Upper lobe of left lung (tissue), 4 donors: ENCODE data around the gene ANO5.

Experiments used
- POLR2A ChIP-seq, 4 donors: fragments of 450-650 bp; IDR thresholded peaks; one replicate each; pipeline ENCODE4 v1.5.1; 2016 to 2017; ENCODE audit warnings: antibody characterized with exemption in 4 of 4, mild to moderate bottlenecking in 2 of 4
- TF ChIP-seq, protein P1 (sequence below), 6 experiments: fragments of 450-650 bp in 4 of 6; fragments of 200-600 bp in 2 of 6; sonication (generic) in 2 of 6; IDR thresholded peaks; one replicate each; pipeline ENCODE4 v1.5.1; 2016 to 2019; ENCODE audit warnings: antibody characterized with exemption in 6 of 6

DNA sequence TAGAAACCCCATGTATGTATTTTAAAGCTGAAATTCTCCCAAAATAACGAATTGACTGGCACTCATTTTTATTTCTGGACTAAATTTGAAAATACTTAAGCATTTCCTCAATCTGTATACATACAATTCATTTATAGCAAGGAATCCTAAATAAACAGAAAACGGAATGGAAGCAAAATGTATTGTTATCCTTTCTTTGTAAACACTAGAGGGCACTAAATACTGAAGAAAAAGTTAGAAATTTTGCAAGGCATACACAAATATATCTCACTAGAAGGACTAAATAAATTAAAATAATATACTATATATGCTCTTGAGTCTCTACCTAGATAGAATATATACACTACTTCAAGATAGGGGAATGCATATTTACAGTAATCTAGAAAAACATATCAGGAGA lies 23.1 kb upstream of the ANO5 start:
- TF ChIP-seq, protein P1, sequence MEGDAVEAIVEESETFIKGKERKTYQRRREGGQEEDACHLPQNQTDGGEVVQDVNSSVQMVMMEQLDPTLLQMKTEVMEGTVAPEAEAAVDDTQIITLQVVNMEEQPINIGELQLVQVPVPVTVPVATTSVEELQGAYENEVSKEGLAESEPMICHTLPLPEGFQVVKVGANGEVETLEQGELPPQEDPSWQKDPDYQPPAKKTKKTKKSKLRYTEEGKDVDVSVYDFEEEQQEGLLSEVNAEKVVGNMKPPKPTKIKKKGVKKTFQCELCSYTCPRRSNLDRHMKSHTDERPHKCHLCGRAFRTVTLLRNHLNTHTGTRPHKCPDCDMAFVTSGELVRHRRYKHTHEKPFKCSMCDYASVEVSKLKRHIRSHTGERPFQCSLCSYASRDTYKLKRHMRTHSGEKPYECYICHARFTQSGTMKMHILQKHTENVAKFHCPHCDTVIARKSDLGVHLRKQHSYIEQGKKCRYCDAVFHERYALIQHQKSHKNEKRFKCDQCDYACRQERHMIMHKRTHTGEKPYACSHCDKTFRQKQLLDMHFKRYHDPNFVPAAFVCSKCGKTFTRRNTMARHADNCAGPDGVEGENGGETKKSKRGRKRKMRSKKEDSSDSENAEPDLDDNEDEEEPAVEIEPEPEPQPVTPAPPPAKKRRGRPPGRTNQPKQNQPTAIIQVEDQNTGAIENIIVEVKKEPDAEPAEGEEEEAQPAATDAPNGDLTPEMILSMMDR (IDR thresholded peaks at IDR 0.05): no peak
- TF ChIP-seq POLR2A (IDR thresholded peaks at IDR 0.05): no peak
